ENCODE results near the gene STEAP3. TPM values are rescaled to one million over a fixed set of nuclear protein-coding genes. Genes with fewer than 3 reads are reported as not detected.

STEAP3 gene
- total RNA-seq, 1 experiment from 2014 or later = 32.3 TPM

GRCh38 chr2:119220720-119221301 lies 2.8 kb upstream of the STEAP3 start:
- no peak overlapping the region for H2AFZ ChIP-seq (ENCODE audit: low read depth, low read length, poor library complexity, severe bottlenecking)
- no peak for ATAC-seq
- no peaks in the 10 kb centered on the region for H3K9me2 ChIP-seq (ENCODE audit: insufficient read depth)
- no peaks in the 10 kb centered on the region for H3K36me3 ChIP-seq (ENCODE audit: control insufficient read depth in 1 of 2, insufficient read depth in 2 of 2, low read length in 2 of 2)
- no TSS peak for BruUV-seq (replicated peaks)
- no peaks in the 10 kb centered on the region; the same call in 1 of the 2 replicates for H4K20me1 ChIP-seq (ENCODE audit: insufficient read depth)
- TF ChIP-seq CBX3 (IDR thresholded peaks at IDR 0.05; ENCODE audit: low read depth) = no peak
- no peak for TF ChIP-seq POLR2A (IDR thresholded peaks at IDR 0.05; ENCODE audit: borderline replicate concordance, extremely low read depth, insufficient read depth, insufficient read length)
- no peak for TF ChIP-seq JUND (IDR thresholded peaks at IDR 0.05)
- H3K4me3 ChIP-seq (replicated peaks in 1 of 2; ENCODE audit: low read depth in 1 of 2, low read length in 2 of 2) = no peak overlapping the region
- H3K79me2 ChIP-seq (ENCODE audit: insufficient read depth, low read length) = peaks cover 19% of the 10 kb centered on the region
- H3K9ac ChIP-seq (ENCODE audit: low read length) = no peak overlapping the region
- RAD21 ChIA-PET (ENCODE audit: low non-redundant PET in 1 of 2, low total read pairs in 2 of 2, uncharacterized antibody in 2 of 2, unreplicated experiment in 2 of 2) = no interaction called here
- H3K27ac ChIP-seq (ENCODE audit: low read depth, low read length) = no peak overlapping the region
- no peaks in the 10 kb centered on the region for H3K27me3 ChIP-seq (ENCODE audit: insufficient read depth, low read length)
- POLR2A ChIA-PET = no interaction called here
- CTCF ChIA-PET = interaction anchor here (2.9 kb wide), 1 partner anchor 71 kb away, joined by 12 read pairs; no protein-coding TSS in a partner anchor
- peaks cover 33 to 43% of the 10 kb centered on the region in 2 experiments; a peak in 3 of 4 replicates for H3K4me1 ChIP-seq (ENCODE audit: control insufficient read depth in 1 of 2, insufficient read depth in 2 of 2, low read length in 2 of 2)
- intact Hi-C loops (cut with micrococcal nuclease) = no loop called here
- no peak overlapping the region for H3K4me2 ChIP-seq (ENCODE audit: low read length)
- no peak for DNase-seq (ENCODE audit: low read depth, low spot score)
- no peaks in the 10 kb centered on the region for H3K9me3 ChIP-seq (ENCODE audit: control insufficient read depth in 1 of 2, insufficient read depth in 1 of 2, low read depth in 1 of 2, low read length in 2 of 2)

- intact Hi-C loops (cut with micrococcal nuclease) = no loop called here
- H3K9ac ChIP-seq (ENCODE audit: low read length) = no peak overlapping the region
- peaks cover 27% of the 10 kb centered on the region for H3K79me2 ChIP-seq (ENCODE audit: insufficient read depth, low read length)
- H4K20me1 ChIP-seq (ENCODE audit: insufficient read depth) = no peaks in the 10 kb centered on the region; the same call in 1 of the 2 replicates
- H3K4me1 ChIP-seq (ENCODE audit: control insufficient read depth in 1 of 2, insufficient read depth in 2 of 2, low read length in 2 of 2) = peaks cover 33 to 43% of the 10 kb centered on the region in 2 experiments; a peak in 3 of 4 replicates
- ChIA-PET CTCF (no interaction called here), POLR2A (no interaction called here), RAD21 (ENCODE audit: low non-redundant PET in 1 of 2, low total read pairs in 2 of 2, uncharacterized antibody in 2 of 2, unreplicated experiment in 2 of 2) (no interaction called here)
- H3K4me2 ChIP-seq (ENCODE audit: low read length) = no peak overlapping the region
- DNase-seq (ENCODE audit: low read depth, low spot score) (no peak), ATAC-seq (no peak)
- no peak overlapping the region for H3K4me3 ChIP-seq (replicated peaks in 1 of 2; ENCODE audit: low read depth in 1 of 2, low read length in 2 of 2)
- H3K9me2 ChIP-seq (ENCODE audit: insufficient read depth) = no peaks in the 10 kb centered on the region
- H3K36me3 ChIP-seq (ENCODE audit: control insufficient read depth in 1 of 2, insufficient read depth in 2 of 2, low read length in 2 of 2) = no peaks in the 10 kb centered on the region
- no peak overlapping the region for H2AFZ ChIP-seq (ENCODE audit: low read depth, low read length, poor library complexity, severe bottlenecking)
- no peaks in the 10 kb centered on the region for H3K9me3 ChIP-seq (ENCODE audit: control insufficient read depth in 1 of 2, insufficient read depth in 1 of 2, low read depth in 1 of 2, low read length in 2 of 2)
- BruUV-seq (replicated peaks) = no TSS peak
- no peaks in the 10 kb centered on the region for H3K27me3 ChIP-seq (ENCODE audit: insufficient read depth, low read length)
- TF ChIP-seq FOSL1 (IDR thresholded peaks at IDR 0.05; ENCODE audit: low read depth) (no peak), JUND (IDR thresholded peaks at IDR 0.05) (no peak), POLR2AphosphoS5 (IDR thresholded peaks at IDR 0.05; ENCODE audit: low read depth, low read length) (no peak), EGR1 (IDR thresholded peaks at IDR 0.05; ENCODE audit: low read depth) (no peak), CBX3 (IDR thresholded peaks at IDR 0.05; ENCODE audit: low read depth) (no peak), CEBPB (IDR thresholded peaks at IDR 0.05; ENCODE audit: low read depth) (no peak), ATF3 (IDR thresholded peaks at IDR 0.05) (no peak), TCF7L2 (IDR thresholded peaks at IDR 0.05; ENCODE audit: borderline replicate concordance, extremely low read depth, insufficient read depth, insufficient read length) (no peak), EZH2 (IDR thresholded peaks at IDR 0.05) (no peak), POLR2A (IDR thresholded peaks at IDR 0.05; ENCODE audit: borderline replicate concordance, extremely low read depth, insufficient read depth, insufficient read length) (no peak), ZBTB33 (IDR thresholded peaks at IDR 0.05; ENCODE audit: extremely low read depth, insufficient replicate concordance, low read length) (no peak), EZH2phosphoT487 (IDR thresholded peaks at IDR 0.05; ENCODE audit: borderline replicate concordance) (no peak), SRF (IDR thresholded peaks at IDR 0.05; ENCODE audit: low read depth) (no peak), ELF1 (IDR thresholded peaks at IDR 0.05; ENCODE audit: borderline replicate concordance, low read depth) (no peak), SP1 (IDR thresholded peaks at IDR 0.05; ENCODE audit: low read depth) (no peak), SIN3A (IDR thresholded peaks at IDR 0.05; ENCODE audit: low read depth) (no peak), YY1 (IDR thresholded peaks at IDR 0.05; ENCODE audit: extremely low read depth, insufficient replicate concordance, low read depth, low read length) (no peak)
- no peak overlapping the region for H3K27ac ChIP-seq (ENCODE audit: low read depth, low read length)
These were observed 2.0 kb upstream of the STEAP3 start for GRCh38 chr2:119221609-119222008.

Measured in HCT116 (cell line).